Spleen (tissue), 7 donors: Measurements from ENCODE around the gene DPYSL4.

Experiments used
- POLR2A ChIP-seq, 3 donors: fragments of 450-650 bp; IDR thresholded peaks; one replicate each; pipeline ENCODE4 v1.5.1; 2017; ENCODE audit warnings: antibody characterized with exemption in 3 of 3, mild to moderate bottlenecking in 1 of 3
- POLR2AphosphoS5 ChIP-seq, 3 donors: sonication (generic); formaldehyde crosslinking; IDR thresholded peaks; one replicate each; pipeline ENCODE4 v1.5.1; 2017; ENCODE audit warnings: antibody characterized with exemption in 3 of 3
- TF ChIP-seq, protein P1 (sequence below), 11 experiments: fragments of 200-600 bp in 7 of 11; fragments of 450-650 bp in 4 of 11; sonication (generic) in 4 of 11; IDR thresholded peaks in 8 of 11; conservative IDR thresholded peaks in 3 of 11; 1 replicate in 7 of 11; 2 replicates in 4 of 11; pipeline versions ENCODE4 v1.4.0 to v1.8.0; 2016 to 2021; ENCODE audit warnings: antibody characterized with exemption in 11 of 11, inconsistent platforms in 4 of 11, mild to moderate bottlenecking in 1 of 11
- donor health status: DM: no; HTN: no; CAD: no; lungs with moderate emphysema.
- donor health status: DM: no; HTN: no; CAD: no.
- donor health status: DM: no; HTN: no; CAD: no.

DNA sequence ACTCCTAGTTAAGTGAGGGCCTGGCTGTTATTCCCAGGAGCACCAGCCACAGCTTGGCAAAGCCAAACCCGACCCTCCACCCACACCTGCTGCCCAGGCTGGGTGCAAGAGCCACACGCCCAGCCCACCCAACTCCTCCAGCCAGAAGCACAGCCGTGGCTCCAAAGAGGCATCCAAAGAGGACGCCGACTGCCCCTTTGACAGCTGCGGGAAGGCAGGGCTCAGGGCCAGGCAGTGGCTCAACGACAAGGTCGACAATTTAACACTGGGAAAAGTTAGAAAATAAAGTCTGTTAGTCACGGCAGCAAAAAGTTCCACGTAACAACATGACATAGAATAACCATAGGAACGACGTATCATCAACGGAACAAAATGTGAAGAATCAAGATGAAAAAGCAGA is 54.3 kb downstream of the DPYSL4 start:
- TF ChIP-seq POLR2AphosphoS5 (IDR thresholded peaks at IDR 0.05) (no peak), POLR2A (IDR thresholded peaks at IDR 0.05) (no peak)
- TF ChIP-seq, protein P1, sequence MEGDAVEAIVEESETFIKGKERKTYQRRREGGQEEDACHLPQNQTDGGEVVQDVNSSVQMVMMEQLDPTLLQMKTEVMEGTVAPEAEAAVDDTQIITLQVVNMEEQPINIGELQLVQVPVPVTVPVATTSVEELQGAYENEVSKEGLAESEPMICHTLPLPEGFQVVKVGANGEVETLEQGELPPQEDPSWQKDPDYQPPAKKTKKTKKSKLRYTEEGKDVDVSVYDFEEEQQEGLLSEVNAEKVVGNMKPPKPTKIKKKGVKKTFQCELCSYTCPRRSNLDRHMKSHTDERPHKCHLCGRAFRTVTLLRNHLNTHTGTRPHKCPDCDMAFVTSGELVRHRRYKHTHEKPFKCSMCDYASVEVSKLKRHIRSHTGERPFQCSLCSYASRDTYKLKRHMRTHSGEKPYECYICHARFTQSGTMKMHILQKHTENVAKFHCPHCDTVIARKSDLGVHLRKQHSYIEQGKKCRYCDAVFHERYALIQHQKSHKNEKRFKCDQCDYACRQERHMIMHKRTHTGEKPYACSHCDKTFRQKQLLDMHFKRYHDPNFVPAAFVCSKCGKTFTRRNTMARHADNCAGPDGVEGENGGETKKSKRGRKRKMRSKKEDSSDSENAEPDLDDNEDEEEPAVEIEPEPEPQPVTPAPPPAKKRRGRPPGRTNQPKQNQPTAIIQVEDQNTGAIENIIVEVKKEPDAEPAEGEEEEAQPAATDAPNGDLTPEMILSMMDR (IDR thresholded peaks at IDR 0.05 in 8 of 11, conservative IDR thresholded peaks at IDR 0.05 in 3 of 11), result no peak
